CD14-positive monocyte (primary cell): Measurements from ENCODE around the gene HIBADH. TPM values are rescaled to one million over a fixed set of nuclear protein-coding genes. Genes with fewer than 3 reads are reported as not detected.

Experiments used
- DNase-seq, 3 donors: peaks; one replicate each; pipeline ENCODE4 v3.0.0-alpha.2; 2011 to 2022
- H2AFZ ChIP-seq: 2 replicates; pipeline ENCODE4 v1.6.0; 2012; ENCODE audit warnings: mild to moderate bottlenecking, low read depth, low read length, inconsistent platforms; ENCODE audit not compliant: insufficient read depth, poor library complexity, severe bottlenecking
- H3K27ac ChIP-seq, 2 donors: 1 replicate in 1 of 2; 2 replicates in 1 of 2; pipeline ENCODE4 v1.5.1; 2012 to 2013; ENCODE audit warnings: low read length in 2 of 2, control low read depth in 1 of 2, inconsistent platforms in 1 of 2, low read depth in 1 of 2, mild to moderate bottlenecking in 1 of 2
- H3K27me3 ChIP-seq, 2 donors: one replicate each; pipeline versions ENCODE4 v1.6.0 to v1.6.1; 2011 to 2013; ENCODE audit warnings: low read length in 2 of 2; ENCODE audit not compliant: control insufficient read depth in 2 of 2, insufficient read depth in 2 of 2
- H3K36me3 ChIP-seq, 2 donors: replicated peaks in 1 of 2; 1 replicate in 1 of 2; 2 replicates in 1 of 2; pipeline versions ENCODE4 v1.5.1 to v1.6.1; 2012 to 2013; ENCODE audit warnings: low read length in 2 of 2, control low read depth in 1 of 2, inconsistent platforms in 1 of 2, mild to moderate bottlenecking in 1 of 2; ENCODE audit not compliant: insufficient read depth in 2 of 2, control insufficient read depth in 1 of 2
- H3K4me1 ChIP-seq, 2 donors: 1 replicate in 1 of 2; 2 replicates in 1 of 2; pipeline versions ENCODE4 v1.5.1 to v1.6.1; 2012 to 2013; ENCODE audit warnings: low read length in 2 of 2, control low read depth in 1 of 2, inconsistent platforms in 1 of 2, mild to moderate bottlenecking in 1 of 2, moderate library complexity in 1 of 2; ENCODE audit not compliant: insufficient read depth in 2 of 2, control insufficient read depth in 1 of 2
- H3K4me2 ChIP-seq: replicated peaks from 2 replicates; pipeline ENCODE3; 2012; ENCODE audit warnings: low read length, moderate library complexity, mild to moderate bottlenecking; ENCODE audit not compliant: poor library complexity, severe bottlenecking; ENCODE audit errors: extremely low read depth
- H3K4me3 ChIP-seq, 3 experiments: fragments of 200-600 bp in 1 of 3; sonication (generic) in 1 of 3; replicated peaks in 1 of 3; 1 replicate in 2 of 3; 2 replicates in 1 of 3; pipeline ENCODE4 v1.5.1; 2011 to 2013; ENCODE audit warnings: low read length in 3 of 3, mild to moderate bottlenecking in 3 of 3, control low read depth in 2 of 3, low read depth in 2 of 3, inconsistent platforms in 1 of 3, moderate library complexity in 1 of 3
- H3K79me2 ChIP-seq: 2 replicates; pipeline ENCODE4 v1.6.0; 2012; ENCODE audit warnings: mild to moderate bottlenecking, control low read depth, inconsistent platforms, low read length, moderate library complexity; ENCODE audit not compliant: insufficient read depth
- H3K9ac ChIP-seq: 2 replicates; pipeline ENCODE4 v1.6.0; 2017; ENCODE audit warnings: low read length, mild to moderate bottlenecking; ENCODE audit not compliant: insufficient read depth, poor library complexity, severe bottlenecking
- H3K9me3 ChIP-seq, 2 donors: replicated peaks in 1 of 2; 1 replicate in 1 of 2; 2 replicates in 1 of 2; pipeline versions ENCODE4 v1.5.1 to v1.6.1; 2012 to 2013; ENCODE audit warnings: low read length in 2 of 2, control low read depth in 1 of 2; ENCODE audit not compliant: control insufficient read depth in 1 of 2, insufficient read depth in 1 of 2
- H4K20me1 ChIP-seq: 2 replicates; pipeline ENCODE4 v1.6.0; 2012; ENCODE audit warnings: mild to moderate bottlenecking, low read length, control low read depth, moderate library complexity; ENCODE audit not compliant: insufficient read depth
- H3K27ac Mint-ChIP-seq, 7 donors: one replicate each; pipeline ENCODE4 v1.8.0; 2020; ENCODE audit warnings: mild to moderate bottlenecking in 7 of 7, mixed read lengths in 7 of 7, moderate library complexity in 6 of 7, inconsistent platforms in 2 of 7
- H3K27me3 Mint-ChIP-seq, 3 donors: one replicate each; pipeline ENCODE4 v1.8.0; 2021 to 2022; ENCODE audit warnings: low read depth in 3 of 3, mild to moderate bottlenecking in 3 of 3, mixed read lengths in 3 of 3, moderate library complexity in 3 of 3, inconsistent platforms in 1 of 3
- H3K36me3 Mint-ChIP-seq, 2 donors: one replicate each; pipeline ENCODE4 v1.8.0; 2020; ENCODE audit warnings: mixed read lengths in 2 of 2, inconsistent platforms in 1 of 2, mild to moderate bottlenecking in 1 of 2
- H3K4me1 Mint-ChIP-seq: one replicate; pipeline ENCODE4 v1.8.0; 2020; ENCODE audit warnings: mild to moderate bottlenecking, mixed read lengths
- H3K4me3 Mint-ChIP-seq, 2 donors: one replicate each; pipeline ENCODE4 v1.8.0; 2020; ENCODE audit warnings: mild to moderate bottlenecking in 2 of 2, mixed read lengths in 2 of 2, moderate library complexity in 1 of 2
- H3K9me3 Mint-ChIP-seq, 7 donors: one replicate each; pipeline ENCODE4 v1.8.0; 2020 to 2022; ENCODE audit warnings: mixed read lengths in 7 of 7, mild to moderate bottlenecking in 6 of 7, moderate library complexity in 6 of 7, inconsistent platforms in 2 of 7
- WGBS: methylation state at CpG from one replicate; pipeline ENCODE4 v1.1.5; 2013; ENCODE audit warnings: missing lambda C conversion rate; ENCODE audit not compliant: insufficient coverage; 5-methylcytosine and 5-hydroxymethylcytosine counted together
- intact Hi-C, 2 donors: fragments of 100-400 bp; cut with micrococcal nuclease; formaldehyde crosslinking; loops; one replicate each; pipeline versions ENCODE4 v1.15.0 to v1.15.1; 2023
- polyA plus RNA-seq, 3 donors: library from polyadenylated mRNA; depleted of rRNA in 1 of 3; unstranded in 2 of 3; stranded (reverse) in 1 of 3; fragments of 300-500 nt in 2 of 3; fragments of >200 nt in 1 of 3; fragmentation: Illumina TruSeq in 2 of 3; gene quantifications; 1 replicate in 2 of 3; 2 replicates in 1 of 3; pipeline ENCODE4 v1.2.3, GENCODE V29; 2012 to 2021
- TF ChIP-seq, protein P1 (sequence below): fragments of 200-600 bp; IDR thresholded peaks from one replicate; pipeline ENCODE4 v1.8.0; 2022; ENCODE audit warnings: antibody characterized with exemption, mild to moderate bottlenecking

Gene HIBADH
- polyA plus RNA-seq, 3 donors, result 8.9 to 29.1 (median 26.5) TPM

DNA sequence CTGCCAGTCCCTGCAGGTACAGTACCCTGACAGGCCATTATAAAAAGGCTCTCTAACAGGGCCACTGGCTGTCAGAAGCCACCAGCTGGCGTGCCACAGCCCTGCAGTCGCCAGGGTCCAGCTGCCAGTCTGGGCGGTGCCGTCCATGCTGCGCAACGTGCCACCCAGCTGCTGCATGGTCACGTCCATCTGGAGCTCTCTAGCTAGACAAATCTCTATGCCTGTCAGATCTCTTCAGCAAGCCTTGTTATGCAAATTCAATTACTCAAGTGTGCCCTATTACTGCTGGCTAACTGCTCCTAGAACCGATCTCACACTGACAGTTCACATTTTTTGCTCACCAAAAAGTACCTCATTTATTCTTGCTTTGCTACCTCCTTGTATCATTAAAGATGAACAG lies 75.9 kb downstream of the HIBADH start:
- H3K4me2 ChIP-seq, result no peak overlapping the region
- no peak overlapping the region for H3K27ac Mint-ChIP-seq
- intact Hi-C loops, result no loop called here
- H3K9me3 ChIP-seq, result no peaks in the 10 kb centered on the region
- no peaks in the 10 kb centered on the region for H3K27me3 ChIP-seq
- H4K20me1 ChIP-seq, result no peaks in the 10 kb centered on the region
- no peak overlapping the region for H2AFZ ChIP-seq
- H3K27me3 Mint-ChIP-seq, result no peaks in the 10 kb centered on the region
- peaks cover 1% of the 10 kb centered on the region for H3K4me1 Mint-ChIP-seq
- H3K4me3 ChIP-seq, result no peak overlapping the region
- 98% methylated on average over 8 of the region's 8 CpGs for WGBS
- H3K79me2 ChIP-seq, result no peaks in the 10 kb centered on the region
- TF ChIP-seq, protein P1, sequence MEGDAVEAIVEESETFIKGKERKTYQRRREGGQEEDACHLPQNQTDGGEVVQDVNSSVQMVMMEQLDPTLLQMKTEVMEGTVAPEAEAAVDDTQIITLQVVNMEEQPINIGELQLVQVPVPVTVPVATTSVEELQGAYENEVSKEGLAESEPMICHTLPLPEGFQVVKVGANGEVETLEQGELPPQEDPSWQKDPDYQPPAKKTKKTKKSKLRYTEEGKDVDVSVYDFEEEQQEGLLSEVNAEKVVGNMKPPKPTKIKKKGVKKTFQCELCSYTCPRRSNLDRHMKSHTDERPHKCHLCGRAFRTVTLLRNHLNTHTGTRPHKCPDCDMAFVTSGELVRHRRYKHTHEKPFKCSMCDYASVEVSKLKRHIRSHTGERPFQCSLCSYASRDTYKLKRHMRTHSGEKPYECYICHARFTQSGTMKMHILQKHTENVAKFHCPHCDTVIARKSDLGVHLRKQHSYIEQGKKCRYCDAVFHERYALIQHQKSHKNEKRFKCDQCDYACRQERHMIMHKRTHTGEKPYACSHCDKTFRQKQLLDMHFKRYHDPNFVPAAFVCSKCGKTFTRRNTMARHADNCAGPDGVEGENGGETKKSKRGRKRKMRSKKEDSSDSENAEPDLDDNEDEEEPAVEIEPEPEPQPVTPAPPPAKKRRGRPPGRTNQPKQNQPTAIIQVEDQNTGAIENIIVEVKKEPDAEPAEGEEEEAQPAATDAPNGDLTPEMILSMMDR, result no peak
- DNase-seq, result no peak
- no peaks in the 10 kb centered on the region for H3K9me3 Mint-ChIP-seq
- H3K27ac ChIP-seq, result no peak overlapping the region
- H3K4me3 Mint-ChIP-seq, result no peak overlapping the region
- H3K4me1 ChIP-seq, result no peaks in the 10 kb centered on the region
- no peaks in the 10 kb centered on the region for H3K36me3 ChIP-seq
- H3K36me3 Mint-ChIP-seq, result peaks cover 0 to 3% of the 10 kb centered on the region in 2 donors
- no peak overlapping the region for H3K9ac ChIP-seq

DNA sequence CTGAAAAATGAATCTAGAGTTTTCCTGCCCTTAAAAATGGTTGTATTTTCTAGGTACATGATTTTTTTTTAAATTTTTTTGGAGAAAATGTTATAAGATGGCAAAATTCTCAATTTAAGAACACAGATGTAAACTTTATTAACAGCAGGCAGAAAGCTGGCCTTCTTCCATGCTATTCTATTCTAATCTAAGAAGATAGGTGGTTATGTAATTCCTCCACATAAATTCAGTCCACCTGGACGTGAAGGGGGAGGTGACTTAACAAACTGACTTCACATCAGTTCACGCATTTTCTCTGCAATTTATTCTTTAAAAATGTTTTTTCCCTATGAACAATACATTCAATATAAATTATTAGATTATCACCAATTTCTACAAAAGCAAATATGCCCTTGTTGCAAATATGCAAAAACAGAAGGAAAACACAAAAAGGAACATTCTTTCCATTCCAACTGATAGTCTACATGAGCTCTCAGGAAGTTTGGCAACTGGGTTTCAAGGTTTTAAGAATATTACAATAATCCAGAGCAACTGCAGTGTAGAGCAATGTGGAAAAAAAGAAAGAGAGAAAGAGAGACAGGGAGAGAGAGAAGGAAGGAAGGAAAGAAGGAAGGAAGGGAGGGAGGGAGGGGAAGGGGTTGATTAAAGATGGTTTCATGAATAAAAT lies 76.8 kb downstream of the HIBADH start:
- Mint-ChIP-seq H3K9me3 (no peaks in the 10 kb centered on the region), H3K4me1 (peaks cover 4% of the 10 kb centered on the region), H3K27me3 (no peaks in the 10 kb centered on the region), H3K36me3 (peaks cover 0 to 3% of the 10 kb centered on the region in 2 donors), H3K27ac (no peak overlapping the region), H3K4me3 (no peak overlapping the region)
- intact Hi-C loops, result no loop called here
- Histone ChIP-seq H4K20me1 (no peaks in the 10 kb centered on the region), H3K4me3 (no peak overlapping the region), H3K79me2 (no peaks in the 10 kb centered on the region), H3K4me1 (peaks cover 0 to 3% of the 10 kb centered on the region in 2 donors), H3K36me3 (no peaks in the 10 kb centered on the region), H3K9me3 (no peaks in the 10 kb centered on the region), H2AFZ (no peak overlapping the region), H3K27me3 (no peaks in the 10 kb centered on the region), H3K9ac (no peak overlapping the region), H3K27ac (no peak overlapping the region), H3K4me2 (no peak overlapping the region)
- TF ChIP-seq, protein P1, result no peak
- no CpG with 5 or more reads among the region's 2 CpGs for WGBS
- no peak for DNase-seq
